KOPT-K1 (cell line): ENCODE measurements around the gene OPCML.

Experiments used
- H3K27ac ChIP-seq: fragments of 200-600 bp; sonication (generic); 2 replicates; pipeline ENCODE4 v1.5.1; 2016; ENCODE audit warnings: antibody characterized with exemption, mild to moderate bottlenecking, low read depth, low read length; ENCODE audit not compliant: poor library complexity, severe bottlenecking
- H3K36me3 ChIP-seq: fragments of 200-600 bp; sonication (generic); 2 replicates; pipeline ENCODE4 v1.5.1; 2017; ENCODE audit warnings: antibody characterized with exemption, mild to moderate bottlenecking, low read length, moderate library complexity; ENCODE audit not compliant: insufficient read depth
- H3K9me3 ChIP-seq: fragments of 200-600 bp; sonication (generic); 2 replicates; pipeline ENCODE4 v1.5.1; 2017; ENCODE audit warnings: antibody characterized with exemption, low read length, mild to moderate bottlenecking; ENCODE audit not compliant: insufficient read depth, poor library complexity, severe bottlenecking

OPCML gene

DNA sequence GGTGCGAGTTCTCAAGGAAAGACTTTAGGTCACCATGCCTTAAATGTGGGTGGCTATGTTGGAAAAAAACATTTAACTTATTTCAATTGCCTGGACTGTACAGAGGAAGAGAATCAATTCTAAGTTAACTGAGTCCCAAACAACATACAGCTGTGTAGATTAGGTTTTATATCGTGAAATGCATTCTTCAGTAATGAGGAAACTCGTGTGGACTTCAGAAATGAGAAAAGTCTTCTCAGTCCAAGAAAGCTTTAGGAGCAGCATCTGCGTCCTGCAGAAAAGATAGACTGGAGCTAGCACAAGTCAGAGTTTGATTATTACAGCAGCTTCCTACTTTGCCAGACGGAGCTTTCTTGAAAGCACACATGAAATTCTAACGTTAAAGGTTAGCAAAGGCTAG, 673.0 kb downstream of the OPCML start:
- Histone ChIP-seq H3K27ac (no peak overlapping the region), H3K36me3 (no peaks in the 10 kb centered on the region), H3K9me3 (peaks cover 8% of the 10 kb centered on the region)

DNA sequence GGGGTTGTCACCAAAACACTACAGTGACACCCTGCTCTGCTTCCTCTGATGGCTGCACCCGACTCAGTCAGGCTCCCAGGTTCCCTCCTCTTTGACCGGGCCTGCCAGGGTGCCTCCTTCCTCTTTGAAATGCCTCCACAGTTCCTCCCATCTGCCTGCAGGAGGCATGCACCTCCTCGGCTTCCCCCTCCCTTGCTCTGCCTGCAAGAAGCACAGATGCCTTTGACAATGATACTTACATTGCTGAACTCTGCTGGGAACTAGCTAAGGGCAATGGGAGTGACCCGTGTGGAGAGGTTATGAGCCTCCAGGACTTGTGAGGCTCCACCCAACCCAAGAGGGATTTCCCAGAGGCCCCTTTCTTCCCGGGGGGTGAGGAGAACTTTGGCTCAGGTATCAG, 674.1 kb downstream of the OPCML start:
- no peaks in the 10 kb centered on the region for H3K36me3 ChIP-seq
- H3K9me3 ChIP-seq, result peaks cover 8% of the 10 kb centered on the region
- H3K27ac ChIP-seq, result no peak overlapping the region

DNA sequence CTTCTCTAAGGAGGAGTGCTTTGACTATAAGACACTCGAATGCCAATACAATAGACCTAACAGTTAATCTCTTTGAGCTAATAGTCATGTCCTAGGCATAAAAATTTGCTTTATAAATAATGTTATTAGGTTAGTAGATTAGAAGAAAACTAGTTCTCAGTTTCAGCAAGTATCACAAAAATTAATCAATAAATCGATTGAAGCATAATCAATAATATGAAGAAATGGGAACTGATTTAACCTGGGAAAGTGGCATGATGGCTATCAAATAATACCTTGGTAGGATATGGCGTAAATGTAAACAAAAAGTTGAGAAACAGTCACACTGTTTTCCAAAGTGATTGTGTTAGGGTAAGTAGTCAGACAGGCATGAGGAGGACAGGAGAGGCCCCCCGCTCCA, 676.3 kb downstream of the OPCML start:
- no peak overlapping the region for H3K27ac ChIP-seq

DNA sequence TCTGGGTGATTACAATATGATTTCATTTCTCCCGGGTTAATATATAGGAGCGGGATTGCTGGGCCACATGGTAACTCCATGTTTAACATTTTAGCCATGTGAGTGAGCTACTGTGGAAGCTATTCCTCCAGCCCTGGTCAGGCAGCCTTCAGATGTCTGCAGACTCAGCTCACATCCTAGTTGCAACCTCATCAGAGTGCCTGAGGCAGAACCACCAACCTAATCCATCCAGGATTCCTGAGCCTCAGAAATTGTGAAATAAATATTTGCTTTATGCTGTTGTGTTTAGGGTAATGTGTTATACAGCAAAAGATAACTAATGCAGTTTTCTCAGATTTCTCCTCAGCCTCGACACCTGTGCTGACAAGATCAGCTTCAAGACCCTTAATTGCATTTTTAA, 676.8 kb downstream of the OPCML start:
- Histone ChIP-seq H3K27ac (no peak overlapping the region), H3K9me3 (peaks cover 8% of the 10 kb centered on the region), H3K36me3 (no peaks in the 10 kb centered on the region)

More for the DNA sequence above, 676.3 kb downstream of the OPCML start:
- H3K36me3 ChIP-seq, result no peaks in the 10 kb centered on the region
- peaks cover 8% of the 10 kb centered on the region for H3K9me3 ChIP-seq

DNA sequence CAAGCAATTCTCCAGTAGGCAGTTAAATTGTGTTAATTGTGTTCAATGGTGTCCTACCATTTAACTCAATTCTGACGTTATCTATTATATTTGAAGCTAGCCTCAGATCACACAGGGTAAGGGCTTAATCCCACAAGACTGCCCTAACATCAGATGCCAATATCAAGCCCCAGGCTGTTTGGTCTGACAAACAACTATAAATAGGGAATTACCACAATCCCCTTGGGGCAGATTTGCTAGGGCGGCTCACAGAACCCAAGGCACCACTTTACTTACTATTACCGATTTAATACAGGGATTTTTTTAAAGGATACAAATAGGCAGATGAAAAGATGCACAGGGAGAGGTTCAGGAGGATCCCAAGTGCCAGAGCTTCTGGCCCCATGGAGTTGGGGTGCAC, 678.4 kb downstream of the OPCML start:
- no peak overlapping the region for H3K27ac ChIP-seq
- H3K9me3 ChIP-seq, result peaks cover 8% of the 10 kb centered on the region
- no peaks in the 10 kb centered on the region for H3K36me3 ChIP-seq

DNA sequence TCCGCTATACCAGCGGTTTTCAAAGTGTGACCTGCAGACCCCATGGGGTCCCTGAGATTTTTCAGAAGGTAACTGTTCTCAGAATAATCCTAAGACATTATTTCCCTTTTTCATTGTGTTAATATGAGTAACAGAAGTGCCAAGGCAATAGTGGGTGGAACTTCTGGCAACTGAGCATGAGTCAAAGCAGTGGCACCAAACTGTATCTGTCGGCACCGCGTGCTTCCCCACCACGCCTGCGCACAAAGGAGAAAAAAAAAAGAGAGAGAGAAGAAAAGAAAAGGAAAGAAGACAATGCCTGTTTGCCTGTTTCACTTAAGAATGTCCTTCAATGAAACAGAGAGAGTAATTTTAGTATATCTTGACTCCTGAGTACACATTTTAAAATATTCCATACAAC, 679.9 kb downstream of the OPCML start:
- no peaks in the 10 kb centered on the region for H3K36me3 ChIP-seq
- H3K27ac ChIP-seq, result no peak overlapping the region

DNA sequence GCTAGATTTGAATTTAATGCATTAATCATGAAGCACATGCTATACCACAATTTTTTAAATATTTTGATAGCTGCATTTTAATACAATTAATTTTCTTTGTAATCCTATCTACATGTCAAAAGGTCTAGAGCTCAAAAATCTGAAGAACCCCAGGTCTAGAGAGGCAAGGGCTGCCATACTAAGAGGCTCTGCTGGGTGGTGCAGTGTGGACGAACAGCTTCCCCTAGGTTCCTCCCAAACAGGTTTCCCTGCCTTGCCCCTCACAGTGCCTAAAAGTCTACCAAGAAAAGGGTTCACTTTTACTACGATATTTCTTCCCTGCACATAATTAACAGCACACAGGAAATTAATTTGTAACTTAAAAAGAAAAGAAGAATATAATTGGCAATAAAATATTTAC, 681.1 kb downstream of the OPCML start:
- Histone ChIP-seq H3K27ac (no peak overlapping the region), H3K36me3 (no peaks in the 10 kb centered on the region)

More for the DNA sequence above, 679.9 kb downstream of the OPCML start:
- peaks cover 8% of the 10 kb centered on the region for H3K9me3 ChIP-seq

DNA sequence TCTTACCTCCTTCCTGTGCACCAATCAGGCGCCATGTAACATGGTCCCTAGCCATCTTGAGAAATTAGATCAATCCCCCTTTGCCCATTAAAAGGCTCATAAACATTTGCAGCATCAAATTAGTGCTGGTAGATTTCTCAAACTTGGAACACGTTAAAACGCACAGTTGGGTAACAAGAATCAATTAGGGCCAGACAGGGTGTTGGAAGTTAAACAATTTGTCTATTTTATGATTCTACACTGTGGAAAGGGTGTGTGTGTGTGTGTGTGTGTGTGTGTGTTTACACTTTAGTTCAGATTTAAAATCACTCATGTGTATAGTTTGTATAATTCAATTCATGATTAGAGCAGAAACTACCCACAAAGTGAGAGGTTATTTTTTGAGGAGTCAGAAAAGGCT, 682.0 kb downstream of the OPCML start:
- Histone ChIP-seq H3K27ac (no peak overlapping the region), H3K36me3 (no peaks in the 10 kb centered on the region), H3K9me3 (peaks cover 7% of the 10 kb centered on the region)

More for the DNA sequence above, 681.1 kb downstream of the OPCML start:
- peaks cover 8% of the 10 kb centered on the region for H3K9me3 ChIP-seq

DNA sequence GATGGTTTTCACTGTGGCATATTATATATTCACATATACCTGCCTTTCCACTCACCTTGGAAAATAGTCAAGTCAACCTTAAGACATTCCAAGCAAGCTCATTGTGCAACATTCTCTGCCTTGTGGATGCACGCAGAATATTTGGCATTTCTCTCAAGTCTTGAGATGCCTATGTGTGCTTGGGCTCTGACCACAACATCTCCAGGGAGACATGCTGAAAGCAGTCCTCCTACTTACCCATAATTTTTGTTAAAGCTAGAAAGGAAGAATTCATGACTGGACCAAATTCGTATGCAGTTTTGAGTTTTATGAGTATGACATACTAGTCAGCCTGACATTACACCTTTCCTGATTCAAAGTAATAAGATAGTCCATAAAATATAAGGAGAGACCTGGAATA, 684.0 kb downstream of the OPCML start:
- Histone ChIP-seq H3K27ac (no peak overlapping the region), H3K9me3 (no peaks in the 10 kb centered on the region)

DNA sequence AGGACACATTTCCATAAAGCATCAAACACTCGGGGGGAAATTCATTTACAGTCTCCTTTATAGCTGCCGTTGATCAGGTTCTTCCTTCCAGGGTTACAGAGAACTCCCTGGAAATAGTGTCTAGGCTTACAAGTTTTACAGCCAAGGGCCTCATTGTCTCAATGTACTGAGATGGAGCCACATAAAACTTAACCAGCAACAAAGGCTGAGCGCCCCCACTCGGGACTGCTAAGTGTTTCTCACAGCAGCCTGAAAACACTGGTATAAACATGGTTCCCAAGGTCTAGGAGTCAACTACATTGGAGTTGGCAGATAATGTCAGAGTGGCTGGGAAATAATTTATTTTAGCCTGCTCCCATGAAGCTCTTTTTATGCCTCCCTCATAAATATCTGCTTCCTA, 686.2 kb downstream of the OPCML start:
- Histone ChIP-seq H3K36me3 (no peaks in the 10 kb centered on the region), H3K27ac (no peak overlapping the region), H3K9me3 (no peaks in the 10 kb centered on the region)

More for the DNA sequence above, 684.0 kb downstream of the OPCML start:
- no peaks in the 10 kb centered on the region for H3K36me3 ChIP-seq

DNA sequence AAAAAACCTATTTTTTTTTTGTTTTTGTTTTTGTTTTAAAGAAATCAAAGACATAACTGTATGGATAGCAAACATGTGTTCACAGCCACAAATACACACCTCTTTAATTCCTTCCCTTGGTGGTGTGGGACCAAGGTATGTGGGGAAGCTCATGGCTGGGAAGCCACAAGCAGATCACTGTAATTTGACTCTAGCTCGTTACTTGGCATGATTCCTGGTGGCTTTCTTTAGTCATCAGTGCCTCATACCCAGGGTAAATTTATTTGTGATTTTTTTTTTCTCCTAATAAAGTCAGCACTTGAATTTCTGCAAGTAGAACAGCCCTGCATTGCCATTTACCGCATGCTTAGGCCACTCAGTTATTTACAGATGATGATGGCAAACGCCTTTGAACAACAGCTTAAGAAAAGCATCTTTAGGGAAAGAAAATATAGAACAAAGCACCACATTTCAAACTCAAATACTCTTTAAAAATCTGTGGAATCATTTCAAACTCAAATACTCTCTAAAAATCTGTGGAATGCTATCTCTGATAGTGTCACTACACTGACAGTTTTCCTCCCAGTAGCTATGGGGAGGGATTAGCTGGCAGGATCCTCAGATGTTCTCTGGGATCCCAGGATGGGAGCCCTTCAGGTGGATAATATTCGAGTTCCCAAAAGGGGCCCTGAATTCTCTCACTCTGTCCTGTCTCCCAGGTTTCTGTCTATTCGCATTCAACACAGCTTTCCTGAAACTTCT, 687.2 kb downstream of the OPCML start:
- Histone ChIP-seq H3K36me3 (no peaks in the 10 kb centered on the region), H3K27ac (no peak overlapping the region), H3K9me3 (no peaks in the 10 kb centered on the region)

DNA sequence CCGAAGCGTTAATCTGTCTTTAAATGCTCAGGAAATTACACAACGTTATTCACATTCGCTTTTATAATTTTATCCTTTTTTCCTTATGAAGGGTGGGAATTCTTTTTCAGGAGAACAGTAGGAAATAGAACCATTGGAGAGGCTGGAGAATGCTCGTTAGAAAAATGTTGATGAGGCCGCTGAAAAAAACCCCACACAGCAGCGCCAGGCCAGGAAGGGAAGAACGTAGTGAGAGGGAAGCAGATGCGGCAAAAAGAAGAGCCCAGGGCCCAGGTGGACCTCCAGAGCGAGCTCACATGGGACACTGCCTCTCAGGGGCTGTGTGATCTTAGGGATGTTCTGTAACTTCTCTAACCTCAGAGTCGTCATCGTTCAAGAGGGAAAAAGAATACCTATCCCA, 691.6 kb downstream of the OPCML start:
- Histone ChIP-seq H3K9me3 (no peaks in the 10 kb centered on the region), H3K36me3 (no peaks in the 10 kb centered on the region), H3K27ac (no peak overlapping the region)

DNA sequence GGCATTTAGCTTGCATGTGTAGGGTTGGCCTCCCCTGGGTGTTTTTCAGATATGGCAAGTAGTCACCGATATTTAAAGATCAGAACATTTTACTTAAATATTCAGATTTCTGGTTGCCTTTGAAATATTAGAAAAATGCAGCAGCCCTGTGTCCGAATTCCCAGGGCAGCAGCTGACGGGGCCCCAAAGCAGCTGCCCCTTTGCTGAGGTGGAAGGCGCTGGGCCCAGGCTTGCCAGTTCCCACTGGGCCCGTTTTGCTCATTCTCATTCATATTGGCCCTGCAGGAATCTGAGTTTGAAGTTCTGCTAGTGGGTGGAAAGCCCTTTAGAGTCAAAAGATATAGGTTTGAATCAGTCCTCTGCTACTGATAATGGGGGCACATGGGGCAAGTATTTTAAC, 692.1 kb downstream of the OPCML start:
- H3K27ac ChIP-seq, result no peak overlapping the region
- H3K9me3 ChIP-seq, result no peaks in the 10 kb centered on the region
- no peaks in the 10 kb centered on the region for H3K36me3 ChIP-seq

DNA sequence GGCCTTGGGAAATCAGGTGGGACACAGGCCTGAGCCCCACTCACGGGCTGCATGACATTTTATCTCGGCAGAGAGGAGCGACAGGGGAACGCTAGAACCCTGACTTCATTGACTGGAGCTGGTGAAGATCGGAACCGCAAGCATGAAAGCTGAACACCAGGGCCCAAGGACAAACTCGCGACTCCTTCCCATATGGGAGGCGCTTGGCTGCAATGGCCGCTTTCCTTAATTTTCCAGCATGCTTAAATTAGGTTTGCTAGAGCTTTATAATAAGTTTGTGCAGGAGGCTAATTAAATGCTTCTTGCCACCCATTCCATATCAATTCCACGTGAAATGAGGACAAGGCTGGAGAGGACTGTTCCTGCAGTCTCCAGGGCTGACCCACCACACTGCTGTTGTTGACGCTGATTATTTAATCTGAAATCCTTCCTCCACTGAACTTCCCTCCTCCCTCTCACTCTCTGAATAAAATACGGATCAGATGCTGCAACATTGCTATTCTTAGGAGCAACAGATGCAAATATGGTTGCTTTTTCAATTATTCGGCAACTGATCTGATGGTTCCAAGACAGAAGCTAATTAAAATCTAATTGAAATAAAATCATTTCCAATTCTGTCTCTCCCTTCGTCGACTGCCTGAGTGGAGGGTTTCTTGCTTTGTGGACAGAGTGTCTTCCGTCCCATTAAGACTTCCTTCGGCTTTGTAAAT, 692.9 kb downstream of the OPCML start:
- H3K9me3 ChIP-seq, result no peaks in the 10 kb centered on the region
- no peaks in the 10 kb centered on the region for H3K36me3 ChIP-seq
- H3K27ac ChIP-seq, result no peak overlapping the region

DNA sequence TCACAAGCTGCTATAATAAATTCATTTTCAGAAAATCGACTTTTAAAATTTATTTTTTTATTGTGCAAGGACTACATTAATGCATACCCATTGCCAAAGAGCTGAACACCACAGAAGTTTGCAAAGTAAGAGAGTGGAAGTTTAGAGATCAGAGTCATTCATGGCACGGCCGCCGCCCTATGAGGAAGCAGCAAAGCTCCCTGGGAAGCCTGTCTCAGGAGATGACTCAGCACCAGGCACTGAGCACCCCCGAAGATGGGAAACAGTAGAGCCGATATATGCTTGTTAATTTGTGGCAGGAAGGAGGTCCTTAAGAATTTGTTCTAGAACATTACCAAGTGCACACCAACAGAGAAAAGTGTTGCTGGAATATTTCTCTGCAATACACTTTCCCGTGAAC, 693.7 kb downstream of the OPCML start:
- no peaks in the 10 kb centered on the region for H3K36me3 ChIP-seq
- no peaks in the 10 kb centered on the region for H3K9me3 ChIP-seq
- no peak overlapping the region for H3K27ac ChIP-seq

DNA sequence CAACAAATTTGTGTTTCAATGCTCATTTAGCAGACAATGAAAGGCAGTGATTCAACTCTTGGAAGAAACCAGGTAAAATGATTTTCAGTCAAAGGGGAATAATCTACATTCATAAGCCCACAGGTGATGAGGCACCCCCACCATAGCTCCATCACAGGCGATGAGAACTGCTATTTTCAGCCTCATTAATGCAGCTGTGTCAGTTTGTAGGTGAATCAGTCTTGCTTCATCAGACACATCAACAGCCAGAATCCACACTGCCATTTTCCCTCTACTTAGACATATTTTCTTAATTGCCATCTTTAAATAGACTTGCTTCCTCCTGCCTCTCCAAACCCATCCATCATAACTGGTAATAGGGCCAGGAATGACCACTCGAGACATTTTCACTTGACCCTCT, 701.0 kb downstream of the OPCML start:
- no peaks in the 10 kb centered on the region for H3K9me3 ChIP-seq
- no peak overlapping the region for H3K27ac ChIP-seq
- H3K36me3 ChIP-seq, result no peaks in the 10 kb centered on the region
